Natural killer cell treated with Interleukin-12 subunit alpha and Interleukin-12 subunit beta and Interleukin-15 and Interleukin-18, amount 100 ng/mL, for 72 hours (primary cell): ENCODE data around the gene MYOCD. TPM values are rescaled to one million over a fixed set of nuclear protein-coding genes. Genes with fewer than 3 reads are reported as not detected.
"Not testable (repeated sequence)": the region's sequence is repeated elsewhere in the genome, so short reads cannot be mapped to it uniquely, and the experiment has no call there.

Experiments used
- ATAC-seq, 2 donors: fragments of 150-1000 bp; cut with Tn5 transposase in 1 of 2; sonication (Bioruptor Pico), chemical (Tn5 transposase) in 1 of 2; 2 replicates each; pipeline ENCODE4 v1.10.0; 2021
- DNase-seq: peaks from one replicate; pipeline ENCODE4 v3.0.0; 2022; ENCODE audit warnings: low spot score
- H3K27ac Mint-ChIP-seq, 2 donors: 1 replicate in 1 of 2; 2 replicates in 1 of 2; pipeline ENCODE4 v1.8.0; 2022; ENCODE audit warnings: mixed read lengths in 2 of 2, mild to moderate bottlenecking in 1 of 2, moderate library complexity in 1 of 2
- H3K27me3 Mint-ChIP-seq, 2 donors: 1 replicate in 1 of 2; 2 replicates in 1 of 2; pipeline ENCODE4 v1.8.0; 2022; ENCODE audit warnings: mixed read lengths in 2 of 2
- H3K36me3 Mint-ChIP-seq: one replicate; pipeline ENCODE4 v1.8.0; 2022; ENCODE audit warnings: mixed read lengths
- H3K4me1 Mint-ChIP-seq, 2 donors: 1 replicate in 1 of 2; 2 replicates in 1 of 2; pipeline ENCODE4 v1.8.0; 2022; ENCODE audit warnings: low read depth in 2 of 2, mixed read lengths in 2 of 2, mild to moderate bottlenecking in 1 of 2
- H3K4me3 Mint-ChIP-seq: one replicate; pipeline ENCODE4 v1.8.0; 2022; ENCODE audit warnings: mixed read lengths
- H3K9me3 Mint-ChIP-seq: 2 replicates; pipeline ENCODE4 v1.8.0; 2022; ENCODE audit warnings: mixed read lengths
- total RNA-seq, 2 donors: library from RNA; stranded (reverse); gene quantifications; one replicate each; pipeline ENCODE4 v1.2.3, GENCODE V29; 2022

MYOCD gene
- total RNA-seq, 2 donors from 2014 or later, result not detected

- ATAC-seq, result no peak
- H3K4me3 Mint-ChIP-seq, result no peak overlapping the region
These were observed 30.8 kb upstream of the MYOCD start for GRCh38 chr17:12634789-12635414.

GRCh38 chr17:12635996-12636395 is 29.7 kb upstream of the MYOCD start:
- not testable (repeated sequence) for H3K9me3 Mint-ChIP-seq, H3K36me3 Mint-ChIP-seq, H3K4me1 Mint-ChIP-seq, DNase-seq, H3K27me3 Mint-ChIP-seq, H3K4me3 Mint-ChIP-seq, H3K27ac Mint-ChIP-seq, ATAC-seq

More at GRCh38 chr17:12634789-12635414, 30.8 kb upstream of the MYOCD start:
- Mint-ChIP-seq H3K9me3 (peaks cover 9% of the 10 kb centered on the region), H3K4me1 (no peaks in the 10 kb centered on the region), H3K27ac (no peak overlapping the region), H3K27me3 (no peaks in the 10 kb centered on the region), H3K36me3 (no peaks in the 10 kb centered on the region)
- DNase-seq, result no peak

- DNase-seq (no peak), ATAC-seq (no peak)
- no peaks in the 10 kb centered on the region for H3K4me1 Mint-ChIP-seq
These were observed 28.7 kb upstream of the MYOCD start for GRCh38 chr17:12637015-12637414.

GRCh38 chr17:12637745-12638651 is 27.7 kb upstream of the MYOCD start:
- H3K9me3 Mint-ChIP-seq, result peaks cover 5% of the 10 kb centered on the region
- no peak overlapping the region for H3K4me3 Mint-ChIP-seq
- DNase-seq (no peak), ATAC-seq (no peak)
- H3K36me3 Mint-ChIP-seq, result no peaks in the 10 kb centered on the region
- H3K4me1 Mint-ChIP-seq, result no peaks in the 10 kb centered on the region
- no peak overlapping the region for H3K27ac Mint-ChIP-seq
- no peaks in the 10 kb centered on the region for H3K27me3 Mint-ChIP-seq

More at GRCh38 chr17:12637015-12637414, 28.7 kb upstream of the MYOCD start:
- no peak overlapping the region for H3K27ac Mint-ChIP-seq
- peaks cover 5% of the 10 kb centered on the region for H3K9me3 Mint-ChIP-seq
- H3K4me3 Mint-ChIP-seq, result no peak overlapping the region
- no peaks in the 10 kb centered on the region for H3K27me3 Mint-ChIP-seq
- no peaks in the 10 kb centered on the region for H3K36me3 Mint-ChIP-seq

GRCh38 chr17:12640364-12640763 is 25.3 kb upstream of the MYOCD start:
- ATAC-seq, result no peak
- Mint-ChIP-seq H3K36me3 (no peaks in the 10 kb centered on the region), H3K9me3 (peaks cover 5% of the 10 kb centered on the region), H3K4me1 (no peaks in the 10 kb centered on the region), H3K27me3 (no peaks in the 10 kb centered on the region), H3K27ac (no peak overlapping the region), H3K4me3 (no peak overlapping the region)
- DNase-seq, result no peak

- ATAC-seq, result no peak
These were observed 24.6 kb upstream of the MYOCD start for GRCh38 chr17:12641084-12641483.

GRCh38 chr17:12642034-12642433 is 23.7 kb upstream of the MYOCD start:
- Mint-ChIP-seq H3K36me3 (no peaks in the 10 kb centered on the region), H3K4me1 (no peaks in the 10 kb centered on the region)
- ATAC-seq, result no peak

More at GRCh38 chr17:12641084-12641483, 24.6 kb upstream of the MYOCD start:
- Mint-ChIP-seq H3K4me3 (no peak overlapping the region), H3K9me3 (peaks cover 5% of the 10 kb centered on the region), H3K36me3 (no peaks in the 10 kb centered on the region), H3K4me1 (no peaks in the 10 kb centered on the region), H3K27me3 (no peaks in the 10 kb centered on the region), H3K27ac (no peak overlapping the region)
- DNase-seq, result no peak

GRCh38 chr17:12643822-12644221 is 21.9 kb upstream of the MYOCD start:
- DNase-seq (no peak), ATAC-seq (no peak)
- Mint-ChIP-seq H3K9me3 (no peaks in the 10 kb centered on the region), H3K27me3 (no peaks in the 10 kb centered on the region), H3K4me3 (no peak overlapping the region), H3K4me1 (no peaks in the 10 kb centered on the region), H3K27ac (no peak overlapping the region), H3K36me3 (no peaks in the 10 kb centered on the region)

More at GRCh38 chr17:12642034-12642433, 23.7 kb upstream of the MYOCD start:
- Mint-ChIP-seq H3K27me3 (no peaks in the 10 kb centered on the region), H3K27ac (no peak overlapping the region), H3K4me3 (no peak overlapping the region), H3K9me3 (peaks cover 5% of the 10 kb centered on the region)
- DNase-seq, result no peak

GRCh38 chr17:12644623-12645022 is 21.1 kb upstream of the MYOCD start:
- no peaks in the 10 kb centered on the region for H3K4me1 Mint-ChIP-seq
- no peaks in the 10 kb centered on the region for H3K36me3 Mint-ChIP-seq
- no peak overlapping the region for H3K4me3 Mint-ChIP-seq
- ATAC-seq (no peak), DNase-seq (no peak)
- no peaks in the 10 kb centered on the region for H3K27me3 Mint-ChIP-seq
- H3K9me3 Mint-ChIP-seq, result no peaks in the 10 kb centered on the region
- no peak overlapping the region for H3K27ac Mint-ChIP-seq

- no peaks in the 10 kb centered on the region for H3K4me1 Mint-ChIP-seq
These were observed 18.8 kb upstream of the MYOCD start for GRCh38 chr17:12646761-12647422.

GRCh38 chr17:12648498-12648897 is 17.2 kb upstream of the MYOCD start:
- ATAC-seq (no peak), DNase-seq (no peak)
- no peaks in the 10 kb centered on the region for H3K27me3 Mint-ChIP-seq
- H3K9me3 Mint-ChIP-seq, result no peaks in the 10 kb centered on the region
- H3K36me3 Mint-ChIP-seq, result no peaks in the 10 kb centered on the region
- no peak overlapping the region for H3K4me3 Mint-ChIP-seq
- H3K27ac Mint-ChIP-seq, result no peak overlapping the region
- H3K4me1 Mint-ChIP-seq, result no peaks in the 10 kb centered on the region

More at GRCh38 chr17:12646761-12647422, 18.8 kb upstream of the MYOCD start:
- no peak overlapping the region for H3K4me3 Mint-ChIP-seq
- DNase-seq (no peak), ATAC-seq (no peak)
- no peak overlapping the region for H3K27ac Mint-ChIP-seq
- no peaks in the 10 kb centered on the region for H3K27me3 Mint-ChIP-seq
- no peaks in the 10 kb centered on the region for H3K36me3 Mint-ChIP-seq
- no peaks in the 10 kb centered on the region for H3K9me3 Mint-ChIP-seq

- H3K4me1 Mint-ChIP-seq, result no peaks in the 10 kb centered on the region
- no peak overlapping the region for H3K27ac Mint-ChIP-seq
- no peaks in the 10 kb centered on the region for H3K27me3 Mint-ChIP-seq
- ATAC-seq, result no peak
- no peaks in the 10 kb centered on the region for H3K36me3 Mint-ChIP-seq
- DNase-seq, result no peak
- peaks cover 13% of the 10 kb centered on the region for H3K9me3 Mint-ChIP-seq
- no peak overlapping the region for H3K4me3 Mint-ChIP-seq
These were observed 9.8 kb upstream of the MYOCD start for GRCh38 chr17:12655936-12656335.

GRCh38 chr17:12656354-12656753 is 9.3 kb upstream of the MYOCD start:
- DNase-seq, result no peak
- no peaks in the 10 kb centered on the region for H3K4me1 Mint-ChIP-seq
- H3K4me3 Mint-ChIP-seq, result no peak overlapping the region
- H3K9me3 Mint-ChIP-seq, result peaks cover 14% of the 10 kb centered on the region
- no peak for ATAC-seq
- peaks cover 0 to 3% of the 10 kb centered on the region in 2 donors for H3K27me3 Mint-ChIP-seq
- no peaks in the 10 kb centered on the region for H3K36me3 Mint-ChIP-seq
- no peak overlapping the region for H3K27ac Mint-ChIP-seq

GRCh38 chr17:12659500-12659899 is 6.2 kb upstream of the MYOCD start:
- no peaks in the 10 kb centered on the region for H3K36me3 Mint-ChIP-seq
- no peak for DNase-seq
- H3K27ac Mint-ChIP-seq, result no peak overlapping the region
- H3K9me3 Mint-ChIP-seq, result peaks cover 15% of the 10 kb centered on the region
- H3K4me3 Mint-ChIP-seq, result no peak overlapping the region
- ATAC-seq, result no peak
- no peaks in the 10 kb centered on the region for H3K4me1 Mint-ChIP-seq
- H3K27me3 Mint-ChIP-seq, result peaks cover 12 to 29% of the 10 kb centered on the region in 2 donors
